NAMALWA (cell line): ENCODE results near the gene TP63.
A peak's percentile ranks its signal among the peaks of the same experiment; 100 is the strongest.
"Not testable (repeated sequence)": the region's sequence is repeated elsewhere in the genome, so short reads cannot be mapped to it uniquely, and the experiment has no call there.

ENCODE experiments used
- DNase-seq: peaks from one replicate; pipeline ENCODE4 v3.0.0-alpha.2; 2015; ENCODE audit warnings: low spot score

The TP63 gene

GRCh38 chr3:189726277-189726676 lies 95.1 kb downstream of the TP63 start:
- no peak for DNase-seq

- no peak for DNase-seq
Measured at GRCh38 chr3:189727158-189727557, 96.0 kb downstream of the TP63 start.

GRCh38 chr3:189727898-189728297 lies 96.7 kb downstream of the TP63 start:
- DNase-seq, result no peak

GRCh38 chr3:189728915-189729314 lies 97.7 kb downstream of the TP63 start:
- DNase-seq, result no peak

GRCh38 chr3:189734061-189734460 lies 102.9 kb downstream of the TP63 start:
- no peak for DNase-seq

GRCh38 chr3:189735913-189736312 lies 104.7 kb downstream of the TP63 start:
- DNase-seq, result no peak

- no peak for DNase-seq
Measured at GRCh38 chr3:189737071-189737470, 105.9 kb downstream of the TP63 start.

GRCh38 chr3:189737619-189738018 lies 106.4 kb downstream of the TP63 start:
- DNase-seq, result no peak

GRCh38 chr3:189739378-189739777 lies 108.2 kb downstream of the TP63 start:
- DNase-seq, result no peak

GRCh38 chr3:189740156-189740555 lies 109.0 kb downstream of the TP63 start:
- no peak for DNase-seq

- no peak for DNase-seq
Measured at GRCh38 chr3:189744235-189744634, 113.0 kb downstream of the TP63 start.

GRCh38 chr3:189745622-189746021 lies 114.4 kb downstream of the TP63 start:
- DNase-seq, result no peak

- DNase-seq, result peak; percentile 16
Measured at GRCh38 chr3:189748046-189748445, 116.9 kb downstream of the TP63 start.

GRCh38 chr3:189750972-189751371 lies 119.8 kb downstream of the TP63 start:
- DNase-seq, result not testable (repeated sequence)

- DNase-seq, result no peak
Measured at GRCh38 chr3:189754356-189754755, 123.2 kb downstream of the TP63 start.

GRCh38 chr3:189756582-189757078 lies 125.4 kb downstream of the TP63 start:
- DNase-seq, result no peak

- no peak for DNase-seq
Measured at GRCh38 chr3:189758186-189758585, 127.0 kb downstream of the TP63 start.

GRCh38 chr3:189766416-189766815 lies 135.2 kb downstream of the TP63 start:
- DNase-seq, result no peak

GRCh38 chr3:189771842-189772450 lies 140.8 kb downstream of the TP63 start:
- DNase-seq, result no peak

- no peak for DNase-seq
Measured at GRCh38 chr3:189772584-189772983, 141.4 kb downstream of the TP63 start.

GRCh38 chr3:189773056-189773455 lies 141.9 kb downstream of the TP63 start:
- no peak for DNase-seq

GRCh38 chr3:189776149-189776824 lies 145.1 kb downstream of the TP63 start:
- DNase-seq, result no peak

GRCh38 chr3:189778340-189778950 lies 147.3 kb downstream of the TP63 start:
- DNase-seq, result no peak
